Panc1 (cell line): ENCODE results near the gene FARP2. TPM values are rescaled to one million over a fixed set of nuclear protein-coding genes. Genes with fewer than 3 reads are reported as not detected.

Source experiments
- ATAC-seq: fragments of 200-7000 bp; cut with Tn5 transposase; 2 replicates; pipeline ENCODE4 v1.9.1; 2020; ENCODE audit warnings: mild to moderate bottlenecking, moderate library complexity
- BruUV-seq: library from RNA; stranded (reverse); fragments of 400-500 nt; replicated peaks from 2 replicates; lab custom pipeline; 2021; lab: Mats Ljungman, UMichigan
- CTCF ChIA-PET: fragments of 300-600 bp; sonication (Branson Sonifier 250); formaldehyde crosslinking; loops from one replicate; lab custom pipeline; 2022; ENCODE audit warnings: antibody characterized with exemption; lab: Charles Lee
- POLR2A ChIA-PET: fragments of 300-600 bp; sonication (Branson Sonifier 250); formaldehyde crosslinking; loops from one replicate; lab custom pipeline; 2022; ENCODE audit warnings: antibody characterized with exemption; lab: Charles Lee
- DNase-seq: peaks from one replicate; pipeline ENCODE4 v3.0.0-alpha.2; 2010; ENCODE audit warnings: low read depth, low spot score
- H3K27ac ChIP-seq: 2 replicates; pipeline ENCODE4 v1.5.1; 2011; ENCODE audit warnings: mild to moderate bottlenecking, low read length, inconsistent platforms
- H3K27me3 ChIP-seq: fragments of 200-500 bp; sonication (Bioruptor generic); 2 replicates; pipeline ENCODE4 v1.6.0; 2014; ENCODE audit warnings: low read length, inconsistent platforms; ENCODE audit not compliant: control insufficient read depth, insufficient read depth
- H3K36me3 ChIP-seq: fragments of 200-500 bp; sonication (Bioruptor generic); 2 replicates; pipeline ENCODE4 v1.5.1; 2014; ENCODE audit warnings: inconsistent platforms, mild to moderate bottlenecking, low read length, moderate library complexity; ENCODE audit not compliant: control insufficient read depth, insufficient read depth
- H3K4me1 ChIP-seq: 2 replicates; pipeline ENCODE4 v1.5.1; 2011; ENCODE audit warnings: inconsistent platforms, mild to moderate bottlenecking, low read length, moderate library complexity; ENCODE audit not compliant: control insufficient read depth, insufficient read depth
- H3K4me3 ChIP-seq, 2 experiments: 2 replicates each; pipeline ENCODE4 v1.5.1; 2011 to 2012; ENCODE audit warnings: low read depth in 2 of 2, low read length in 2 of 2, mild to moderate bottlenecking in 2 of 2, inconsistent platforms in 1 of 2, moderate library complexity in 1 of 2
- H3K9me3 ChIP-seq: fragments of 200-500 bp; sonication (Bioruptor generic); 2 replicates; pipeline ENCODE4 v1.5.1; 2014; ENCODE audit warnings: low read depth, mild to moderate bottlenecking, inconsistent platforms, low read length, moderate library complexity; ENCODE audit not compliant: control insufficient read depth, insufficient read depth
- CTCF ChIP-seq: fragments of 450-650 bp; IDR thresholded peaks from 2 replicates; pipeline ENCODE4 v1.5.1; 2017; ENCODE audit warnings: mild to moderate bottlenecking
- POLR2AphosphoS5 ChIP-seq: IDR thresholded peaks from 2 replicates; pipeline ENCODE4 v1.6.1; 2012; ENCODE audit warnings: mild to moderate bottlenecking, low read depth, low read length, moderate library complexity
- REST ChIP-seq, 2 experiments: IDR thresholded peaks; 2 replicates each; pipeline ENCODE4 v1.6.1; 2011 to 2012; ENCODE audit warnings: low read depth in 2 of 2, control low read depth in 1 of 2, low read length in 1 of 2, mild to moderate bottlenecking in 1 of 2, moderate library complexity in 1 of 2; ENCODE audit not compliant: insufficient read depth in 1 of 2
- SIN3A ChIP-seq: IDR thresholded peaks from 2 replicates; pipeline ENCODE4 v1.6.1; 2012; ENCODE audit warnings: low read depth, mild to moderate bottlenecking, low read length, moderate library complexity, borderline replicate concordance; ENCODE audit not compliant: insufficient read depth
- TCF7L2 ChIP-seq: IDR thresholded peaks from 2 replicates; pipeline ENCODE4 v1.6.1; 2011; ENCODE audit warnings: mild to moderate bottlenecking, low read depth, low read length, inconsistent platforms
- in situ Hi-C: cut with HindIII; loops from 2 replicates; pipeline ENCODE4 v1.10.0; 2016; ENCODE audit warnings: low sequenced_read_pairs, low pct_unique_long_range_greater_than_20kb
- intact Hi-C: fragments of 100-400 bp; cut with micrococcal nuclease; formaldehyde crosslinking; loops from one replicate; pipeline ENCODE4 v1.10.0; 2022; ENCODE audit not compliant: unreplicated experiment
- total RNA-seq: library from RNA; stranded (reverse); gene quantifications from one replicate; pipeline ENCODE4 v1.2.1, GENCODE V29; 2021; ENCODE audit not compliant: unreplicated experiment

The FARP2 gene
- total RNA-seq, 1 experiment from 2014 or later = 80.3 TPM

- intact Hi-C loops = no loop called here
- H3K27me3 ChIP-seq = no peaks in the 10 kb centered on the region
- peaks cover 10% of the 10 kb centered on the region for H3K4me1 ChIP-seq
- H3K9me3 ChIP-seq = no peaks in the 10 kb centered on the region
- no peaks in the 10 kb centered on the region for H3K36me3 ChIP-seq
- DNase-seq (no peak), ATAC-seq (no peak)
- no peak overlapping the region for H3K27ac ChIP-seq
- POLR2A ChIA-PET = no interaction called here
- no TSS peak for BruUV-seq
- TF ChIP-seq CTCF (no peak), REST (IDR thresholded peaks at IDR 0.05; ENCODE audit: insufficient read depth in 1 of 2, low read depth in 2 of 2, low read length in 1 of 2) (no peak), TCF7L2 (no peak), SIN3A (no peak), POLR2AphosphoS5 (no peak)
- in situ Hi-C loops = no loop called here
- H3K4me3 ChIP-seq = no peak overlapping the region
- CTCF ChIA-PET = no interaction called here
These were observed 10.6 kb downstream of the FARP2 start for GRCh38 chr2:241366678-241367077.

- Histone ChIP-seq H3K9me3 (no peaks in the 10 kb centered on the region), H3K27ac (no peak overlapping the region), H3K4me1 (peaks cover 3% of the 10 kb centered on the region; the same call in 1 of the 2 replicates), H3K4me3 (no peak overlapping the region), H3K27me3 (no peaks in the 10 kb centered on the region), H3K36me3 (peaks cover under 1% of the 10 kb centered on the region; the same call in 1 of the 2 replicates)
- TF ChIP-seq TCF7L2 = no peak
- TF ChIP-seq POLR2AphosphoS5 = no peak
- no peak for TF ChIP-seq REST (IDR thresholded peaks at IDR 0.05; ENCODE audit: insufficient read depth in 1 of 2, low read depth in 2 of 2, low read length in 1 of 2)
- no peak for TF ChIP-seq CTCF
- no peak for TF ChIP-seq SIN3A
- ATAC-seq = no peak
- no peak for DNase-seq
- POLR2A ChIA-PET = interaction anchor here (0.7 kb wide), 1 partner anchor 18 kb away, joined by 3 read pairs; no protein-coding TSS in a partner anchor
- BruUV-seq = no TSS peak
- intact Hi-C loops (no loop called here), in situ Hi-C loops (no loop called here)
- CTCF ChIA-PET = no interaction called here
These were observed 12.6 kb downstream of the FARP2 start for GRCh38 chr2:241368643-241369042.
